ENCODE measurements around the gene ATG4A.
A peak's percentile ranks its signal among the peaks of the same experiment; 100 is the strongest.

Gene ATG4A

DNA sequence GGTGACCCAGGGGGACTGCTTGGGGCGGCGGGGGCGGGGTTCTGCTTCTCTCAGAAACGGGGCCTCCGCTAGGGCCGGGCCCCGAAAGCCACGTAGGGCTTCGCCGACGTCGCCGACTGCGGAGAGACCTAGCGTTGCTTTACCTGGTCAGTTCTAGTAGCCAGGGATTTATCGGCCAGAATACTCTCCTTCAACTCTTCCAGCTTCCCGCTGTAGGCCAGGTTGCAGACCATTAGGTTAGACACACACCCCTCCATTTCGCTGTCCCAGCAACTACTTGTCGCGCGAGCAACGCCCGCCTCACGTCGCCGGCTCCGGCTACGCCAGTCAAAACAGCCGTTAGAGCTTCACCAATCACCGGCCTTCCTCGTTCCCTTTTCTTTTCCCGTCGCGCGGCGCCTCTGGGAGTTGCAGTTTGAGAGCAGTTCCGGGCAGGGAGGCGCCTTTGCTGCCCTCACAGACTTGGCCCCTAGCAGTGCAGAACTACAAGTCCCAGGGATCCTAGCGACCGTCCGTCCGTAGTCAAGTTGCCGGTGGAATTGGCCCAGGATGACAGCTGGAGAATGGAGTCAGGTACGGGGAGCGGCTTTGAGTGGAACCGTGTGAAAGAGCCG is at the start of gene ATG4A, which contains the start of gene PSMD10:
ATG4A (plus strand) TSS at position 515 of the 614 bp plus-strand sequence; CDS start at position 564, 49 bp downstream.
PSMD10 (minus strand) TSS at position 279 of the 614 bp plus-strand sequence; CDS start at position 257, 22 bp downstream.
- DNase-seq = peak; percentile 93

- DNase-seq = no peak
These were observed 46.9 kb upstream of the ATG4A start, which contains the start of gene VSIG1 for GRCh38 chrX:108044554-108045256. Gene VSIG1, plus strand, starts transcription at chrX:108045065. Its CDS starts 66 bp downstream, at chrX:108045131.

DNA sequence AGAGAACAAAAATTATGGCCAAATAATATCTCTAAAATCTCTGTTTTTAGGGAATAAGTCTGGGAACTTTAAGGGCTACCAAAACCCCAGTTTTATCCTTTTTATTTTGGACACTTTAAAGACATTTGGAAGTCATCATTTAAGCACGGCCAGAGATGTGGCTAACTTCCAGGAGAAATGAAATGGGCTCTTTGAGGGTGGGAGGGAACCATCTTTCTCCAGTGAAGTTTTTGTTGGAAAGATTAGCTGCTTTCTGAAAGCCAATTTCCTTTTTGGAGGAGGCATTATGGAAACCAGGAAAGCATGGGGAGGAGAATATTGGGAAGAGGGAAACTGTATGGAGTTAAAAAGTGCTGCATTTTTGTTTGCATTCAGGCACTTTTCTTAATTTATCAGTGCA is 41.9 kb upstream of the ATG4A start:
- DNase-seq = no peak

GRCh38 chrX:108053218-108053617 is 38.4 kb upstream of the ATG4A start:
- no peak for DNase-seq

DNA sequence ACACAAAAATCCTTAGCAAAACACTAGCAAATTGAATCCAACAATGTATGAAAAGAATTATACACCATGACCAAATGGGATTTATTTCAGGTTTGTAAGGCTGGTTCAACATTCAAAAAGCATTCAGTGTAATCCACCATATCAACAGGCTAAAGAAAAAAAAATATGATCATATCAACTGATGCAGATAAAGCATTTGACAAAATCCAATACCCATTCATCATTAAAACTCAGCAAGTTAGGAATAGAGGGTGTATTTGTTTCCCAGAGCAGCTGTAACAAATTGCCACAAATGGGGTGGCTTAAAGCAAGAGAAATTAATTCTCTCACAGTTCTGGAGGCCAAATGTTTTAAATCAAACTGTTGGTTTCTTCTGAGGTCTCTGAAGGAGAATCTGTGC is 36.0 kb upstream of the ATG4A start:
- DNase-seq = no peak

DNA sequence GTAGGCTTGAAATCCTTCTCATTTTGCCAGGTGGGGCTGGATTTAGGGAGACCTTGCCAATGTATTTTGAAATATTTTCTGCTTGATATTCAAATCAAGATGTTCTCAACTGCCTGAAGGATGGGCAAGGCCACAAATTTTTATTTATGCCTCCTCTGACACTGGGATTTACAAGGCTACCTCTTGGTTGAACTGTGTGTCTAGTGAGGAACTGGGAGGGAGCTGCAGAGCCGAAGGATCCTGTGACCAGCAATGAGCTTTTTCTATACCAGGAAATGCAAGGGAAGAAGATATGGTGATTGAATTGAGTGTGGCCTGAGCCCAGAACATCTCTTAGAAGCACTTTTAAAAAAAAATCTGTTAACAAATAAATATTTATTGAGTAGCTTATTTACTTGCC is 31.8 kb upstream of the ATG4A start:
- DNase-seq = no peak

DNA sequence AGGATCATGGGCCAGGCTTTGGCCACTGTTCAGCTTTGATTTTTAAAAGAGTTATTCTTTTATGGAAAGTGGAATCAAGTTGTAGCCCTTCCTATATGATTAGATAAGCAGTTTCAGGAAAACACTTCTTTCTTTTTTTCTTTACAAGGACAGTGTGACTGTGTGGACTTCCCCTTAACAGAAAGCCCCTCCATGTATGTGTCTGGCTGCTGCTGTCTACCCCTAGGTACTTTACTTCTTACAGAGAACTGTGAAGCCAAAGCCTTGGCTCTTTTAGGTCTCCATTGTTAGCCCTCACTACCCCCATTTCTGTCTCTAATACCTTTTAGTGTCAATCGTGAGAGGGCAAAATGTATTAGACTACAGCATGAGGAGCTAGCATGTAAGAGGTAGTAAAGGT is 27.6 kb upstream of the ATG4A start:
- DNase-seq = no peak

DNA sequence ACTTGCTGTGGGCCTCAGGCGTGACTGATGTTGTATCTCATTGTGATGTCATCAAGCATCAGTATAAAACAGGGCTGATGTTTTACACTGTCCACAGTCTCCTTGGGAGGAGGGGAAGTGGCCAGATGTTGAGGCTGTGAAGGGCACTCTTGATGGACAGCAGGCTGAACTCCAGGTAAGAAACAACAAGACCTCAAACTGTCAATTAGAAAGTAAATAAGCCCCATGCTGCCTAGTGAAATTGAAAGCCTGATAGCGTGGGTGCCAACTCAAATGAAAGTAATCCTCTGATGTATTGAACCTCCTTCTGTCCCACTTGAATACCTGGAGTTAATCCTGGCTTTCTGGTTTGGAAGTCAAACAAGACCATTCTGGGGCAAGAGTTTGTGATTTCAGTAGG is 27.0 kb upstream of the ATG4A start:
- DNase-seq = no peak

- no peak for DNase-seq
These were observed 23.5 kb upstream of the ATG4A start for GRCh38 chrX:108068121-108068520.

- no peak for DNase-seq
These were observed 20.7 kb upstream of the ATG4A start for GRCh38 chrX:108070891-108071290.

DNA sequence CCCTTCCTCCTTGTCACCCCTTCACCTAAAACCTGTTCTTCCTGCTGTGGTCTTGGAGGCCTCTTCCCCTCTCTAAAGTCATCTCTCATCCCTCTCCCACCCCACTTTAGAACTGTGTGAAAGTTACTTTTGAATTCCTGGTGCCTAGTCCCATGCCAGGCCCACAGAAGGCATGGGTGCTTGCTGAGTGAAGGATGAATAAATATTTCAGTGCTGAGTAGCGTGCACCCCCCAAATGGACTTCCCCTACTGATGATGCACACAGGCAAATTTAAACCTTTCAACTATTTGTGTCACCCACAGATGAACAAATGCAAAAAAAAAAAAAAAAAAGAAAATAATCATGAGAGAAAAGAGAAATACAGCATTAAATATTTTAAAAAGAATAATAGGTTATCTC is 20.0 kb upstream of the ATG4A start:
- DNase-seq = no peak

GRCh38 chrX:108072746-108073145 is 18.8 kb upstream of the ATG4A start:
- DNase-seq = no peak

DNA sequence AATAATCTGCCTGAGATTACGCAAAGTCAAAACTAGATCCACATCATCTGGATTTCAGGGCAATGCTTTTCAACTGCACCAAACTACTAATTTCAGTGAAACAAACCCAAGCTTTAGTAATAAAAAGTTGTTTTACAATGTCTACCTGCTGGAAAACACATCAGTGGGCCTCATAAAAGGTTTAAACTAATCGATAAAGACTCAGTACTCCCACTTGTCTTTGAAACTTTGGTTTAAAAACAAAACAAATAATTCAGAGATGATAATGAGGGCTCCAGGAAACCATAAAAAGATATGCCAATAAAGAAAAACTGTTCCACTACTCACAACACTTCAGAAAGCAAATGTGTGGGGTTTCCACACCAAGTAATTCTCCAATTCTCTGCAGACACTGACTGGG is 10.5 kb upstream of the ATG4A start:
- DNase-seq = no peak

- DNase-seq = no peak
These were observed 3.8 kb upstream of the ATG4A start for GRCh38 chrX:108087792-108088191.

GRCh38 chrX:108088511-108088910 is 3.1 kb upstream of the ATG4A start:
- DNase-seq = no peak

GRCh38 chrX:108090491-108091263 is 901 bp upstream of the ATG4A start:
- no peak for DNase-seq

DNA sequence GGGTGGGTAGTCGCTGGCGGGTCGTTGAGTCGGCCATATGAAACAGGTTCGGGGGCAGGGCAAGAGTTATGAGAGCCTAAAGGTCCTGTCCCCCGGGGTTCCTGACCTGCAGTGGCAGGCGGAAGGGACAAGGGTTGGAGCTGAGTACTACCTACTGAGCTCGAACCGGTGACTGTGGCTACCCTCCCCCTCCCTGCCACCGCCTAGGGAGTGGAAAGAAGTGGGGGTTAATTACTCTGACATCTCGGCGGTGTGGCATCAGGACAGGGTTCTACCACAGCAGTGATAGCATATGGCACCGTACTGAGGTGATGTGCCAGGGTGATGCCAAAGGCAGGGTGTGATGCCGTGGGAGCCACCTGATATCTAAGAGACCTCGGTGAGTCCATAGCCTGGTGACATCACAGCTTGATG is 307 bp downstream of the ATG4A start:
- no peak for DNase-seq

DNA sequence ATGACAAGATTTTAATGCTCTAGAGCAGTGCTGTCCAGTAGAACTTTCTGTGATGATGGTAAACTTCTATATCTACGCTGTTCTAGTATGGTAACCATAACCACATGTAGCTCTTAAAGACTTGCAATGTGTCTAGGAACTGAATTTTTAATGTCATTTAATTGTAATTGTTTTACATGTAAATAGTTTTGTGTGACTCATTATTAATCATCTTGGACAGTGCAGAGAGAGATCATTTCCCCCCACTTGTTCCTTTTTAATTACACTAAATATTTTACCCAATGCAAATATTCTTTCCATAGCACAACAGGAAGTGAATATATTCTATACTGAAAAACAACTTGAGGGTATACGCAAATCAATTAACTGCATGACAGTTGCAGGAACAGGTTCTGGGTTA is 5.8 kb downstream of the ATG4A start:
- DNase-seq = no peak

DNA sequence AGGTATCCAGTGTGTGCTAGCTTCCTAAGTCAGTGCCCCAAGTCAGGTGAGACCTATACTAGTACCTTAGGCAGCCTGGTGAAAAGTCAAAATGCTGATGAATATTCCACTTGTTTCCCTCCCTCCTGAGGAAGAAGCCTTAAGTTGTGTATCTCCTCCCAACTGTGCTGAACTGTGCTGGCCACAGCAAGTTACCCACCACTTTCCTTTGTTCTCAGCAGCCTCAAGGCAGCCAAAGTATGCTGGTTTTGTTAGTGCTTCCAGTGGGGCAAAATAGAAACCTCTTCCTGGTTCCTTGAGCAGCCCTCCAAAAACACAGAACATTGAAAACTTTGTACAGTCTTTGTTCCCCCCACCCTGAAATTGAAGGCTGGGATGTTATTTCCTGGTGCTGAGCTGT is 13.9 kb downstream of the ATG4A start:
- no peak for DNase-seq

GRCh38 chrX:108114541-108114940 is 23.0 kb downstream of the ATG4A start:
- DNase-seq = no peak

GRCh38 chrX:108117988-108118387 is 26.4 kb downstream of the ATG4A start:
- DNase-seq = no peak

- DNase-seq = no peak
These were observed 29.7 kb downstream of the ATG4A start for GRCh38 chrX:108121291-108121690.

DNA sequence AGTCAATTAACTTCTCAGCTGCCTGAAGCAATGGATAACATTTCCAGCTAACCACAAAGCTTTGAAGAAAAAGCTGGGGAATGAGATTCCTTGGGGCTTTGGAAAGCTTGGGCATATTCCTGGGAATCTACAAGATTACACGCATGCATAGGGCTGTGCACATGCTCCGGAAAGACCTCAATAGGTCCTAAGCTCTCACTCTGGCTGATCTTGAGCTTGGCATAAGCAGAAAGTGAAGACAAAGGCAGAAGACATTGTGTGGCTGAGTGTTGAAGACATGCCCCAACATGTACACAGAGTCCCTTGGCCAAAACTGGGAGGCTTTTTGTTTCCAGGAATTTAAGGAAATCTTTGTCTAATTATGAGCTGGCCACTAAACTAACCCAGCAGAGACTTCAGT is 31.2 kb downstream of the ATG4A start:
- DNase-seq = no peak
